Stromal cell of bone marrow (primary cell): Measurements from ENCODE around the gene ZNF518A.

ENCODE experiments used
- DNase-seq: peaks from one replicate; pipeline ENCODE4 v3.0.0-alpha.2; 2012; ENCODE audit warnings: low read depth

ZNF518A gene

GRCh38 chr10:96129387-96130325 is at the start of gene ZNF518A:
ZNF518A (plus strand) TSS chr10:96130297; CDS start chr10:96156323, 26,026 bp downstream.
- peak; percentile 90 for DNase-seq

- DNase-seq: no peak
Observed at GRCh38 chr10:96082153-96082552, 47.9 kb upstream of the ZNF518A start.

GRCh38 chr10:96082748-96083147 is 47.3 kb upstream of the ZNF518A start:
- no peak for DNase-seq

GRCh38 chr10:96089116-96089515 is 41.0 kb upstream of the ZNF518A start:
- DNase-seq: no peak

GRCh38 chr10:96089670-96090462 is 40.2 kb upstream of the ZNF518A start:
- DNase-seq: peak; percentile 91

- no peak for DNase-seq
Observed at GRCh38 chr10:96090463-96090800, 39.7 kb upstream of the ZNF518A start.

GRCh38 chr10:96092999-96093767 is 36.9 kb upstream of the ZNF518A start:
- DNase-seq: no peak

- DNase-seq: no peak
Observed at GRCh38 chr10:96093948-96094347, 36.1 kb upstream of the ZNF518A start.

GRCh38 chr10:96096958-96097357 is 33.1 kb upstream of the ZNF518A start:
- DNase-seq: no peak

- DNase-seq: no peak
Observed at GRCh38 chr10:96097865-96098264, 32.2 kb upstream of the ZNF518A start.

GRCh38 chr10:96107623-96108038 is 22.5 kb upstream of the ZNF518A start:
- no peak for DNase-seq

GRCh38 chr10:96112531-96112930 is 17.6 kb upstream of the ZNF518A start:
- no peak for DNase-seq

- no peak for DNase-seq
Observed at GRCh38 chr10:96118604-96119450, 11.3 kb upstream of the ZNF518A start.

GRCh38 chr10:96122824-96123223 is 7.3 kb upstream of the ZNF518A start:
- no peak for DNase-seq

- DNase-seq: no peak
Observed at GRCh38 chr10:96124230-96125141, 5.6 kb upstream of the ZNF518A start.

GRCh38 chr10:96125142-96125515 is 5.0 kb upstream of the ZNF518A start:
- no peak for DNase-seq

- no peak for DNase-seq
Observed at GRCh38 chr10:96130326-96130995, 364 bp downstream of the ZNF518A start.

GRCh38 chr10:96131621-96132020 is 1.5 kb downstream of the ZNF518A start:
- no peak for DNase-seq

GRCh38 chr10:96133135-96133534 is 3.0 kb downstream of the ZNF518A start:
- DNase-seq: no peak

- no peak for DNase-seq
Observed at GRCh38 chr10:96136810-96137209, 6.7 kb downstream of the ZNF518A start.
